NCI-H1092 (cell line): ENCODE results near the gene C1GALT1C1L.
"Not testable (repeated sequence)": the region's sequence is repeated elsewhere in the genome, so short reads cannot be mapped to it uniquely, and the experiment has no call there.

ENCODE experiments used
- DNase-seq: peaks from one replicate; lab custom pipeline; 2025; lab: John Stamatoyannopoulos, UW

The C1GALT1C1L gene

DNA sequence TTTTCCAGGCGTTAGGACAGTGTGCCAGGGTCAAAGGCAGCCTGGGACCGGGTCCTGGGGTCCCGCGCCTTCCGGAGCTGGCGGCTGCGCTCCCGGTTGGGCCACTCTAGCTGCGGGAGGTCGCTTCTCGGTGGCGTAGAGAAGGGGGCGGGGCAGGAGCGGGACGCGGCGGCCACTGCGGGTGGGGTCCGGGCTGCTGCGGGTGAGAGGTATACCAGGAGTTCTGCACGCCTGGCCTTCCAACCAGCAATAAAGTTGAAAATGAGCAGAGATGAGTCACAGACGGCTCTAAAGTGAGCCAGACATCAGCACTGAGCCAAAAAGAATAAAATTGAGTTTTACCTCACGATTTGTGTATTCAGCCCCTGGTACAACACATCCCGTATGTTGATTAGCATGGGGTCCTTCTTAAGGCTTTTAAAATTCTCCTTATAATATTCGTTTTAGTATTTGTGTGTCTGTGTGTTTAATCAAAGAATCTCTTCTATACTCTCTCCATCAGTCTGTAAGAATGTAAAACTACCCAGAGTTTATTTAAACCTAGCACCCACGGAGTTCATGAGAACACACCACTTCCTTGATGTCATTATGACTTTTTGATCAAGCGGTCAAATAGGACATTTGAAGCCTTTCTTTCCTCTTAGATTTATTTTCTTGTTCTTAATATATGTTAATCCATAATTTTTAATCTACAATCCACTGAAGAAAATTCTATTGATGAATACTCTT lies at the start of gene C1GALT1C1L:
Gene C1GALT1C1L, minus strand, starts transcription at position 108 of the 729 bp plus-strand sequence. Its CDS starts 107 bp downstream, at position 1.
- no peak for DNase-seq

- DNase-seq = no peak
Measured at GRCh38 chr2:43725711-43726246, 49.5 kb upstream of the C1GALT1C1L start.

DNA sequence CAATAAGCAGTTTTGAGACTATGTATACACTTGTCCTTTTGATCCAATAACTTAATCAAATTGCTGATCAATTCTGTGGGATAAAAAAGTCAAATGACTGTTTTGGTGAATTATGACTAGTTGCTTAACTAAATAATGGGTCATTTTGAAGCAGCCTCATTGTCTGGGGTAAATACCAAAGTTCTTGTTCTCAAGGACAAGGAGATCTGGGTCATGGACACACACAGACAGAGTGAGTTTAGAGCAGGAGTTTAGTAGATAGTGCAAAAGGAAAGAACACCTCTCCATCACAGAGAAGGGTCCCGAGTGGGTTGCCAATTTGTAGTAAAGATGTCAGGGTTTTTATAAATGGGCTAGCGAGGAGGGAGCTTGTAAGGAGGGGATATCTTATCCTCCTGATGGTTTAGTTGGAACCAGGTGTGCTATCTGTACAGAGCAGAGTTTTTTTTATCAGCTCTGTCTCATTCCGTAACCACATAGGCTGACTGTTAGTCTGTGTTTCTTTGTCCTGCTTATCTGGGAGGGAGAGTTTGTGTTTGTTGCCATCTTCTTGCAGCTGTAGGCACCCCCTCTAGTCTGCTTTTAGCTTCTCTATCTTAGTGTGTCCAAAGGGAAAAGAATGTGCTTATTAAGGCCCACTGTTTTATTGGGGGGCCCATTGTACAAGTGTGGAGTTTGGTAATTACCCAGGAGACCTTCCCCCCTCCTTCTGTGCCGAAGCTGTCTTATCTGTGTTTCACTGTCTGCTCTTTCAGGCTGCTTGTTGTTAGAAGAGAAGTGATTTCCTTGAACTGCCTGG lies 48.7 kb upstream of the C1GALT1C1L start:
- DNase-seq = no peak

- no peak for DNase-seq
Measured at GRCh38 chr2:43718530-43719124, 42.4 kb upstream of the C1GALT1C1L start.

DNA sequence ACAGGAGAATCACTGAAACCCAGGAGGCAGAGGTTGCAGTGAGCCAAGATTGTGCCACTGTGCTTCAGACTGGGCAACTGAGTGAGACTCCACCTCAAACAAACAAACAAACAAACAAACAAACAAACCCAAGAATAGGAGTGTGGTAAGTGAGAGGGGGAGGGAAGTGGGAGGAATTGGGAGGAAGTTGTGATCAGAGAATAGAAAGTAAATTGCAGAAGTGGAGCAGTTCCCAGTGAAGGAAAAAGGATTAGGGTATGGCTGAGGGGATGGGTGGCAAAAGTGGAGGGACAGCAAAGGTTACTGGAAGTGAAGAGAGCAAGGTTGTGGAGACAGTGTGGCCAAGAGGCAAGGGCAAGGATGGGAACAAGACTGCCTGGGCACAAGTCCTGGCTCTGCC lies 41.1 kb upstream of the C1GALT1C1L start:
- DNase-seq = no peak

DNA sequence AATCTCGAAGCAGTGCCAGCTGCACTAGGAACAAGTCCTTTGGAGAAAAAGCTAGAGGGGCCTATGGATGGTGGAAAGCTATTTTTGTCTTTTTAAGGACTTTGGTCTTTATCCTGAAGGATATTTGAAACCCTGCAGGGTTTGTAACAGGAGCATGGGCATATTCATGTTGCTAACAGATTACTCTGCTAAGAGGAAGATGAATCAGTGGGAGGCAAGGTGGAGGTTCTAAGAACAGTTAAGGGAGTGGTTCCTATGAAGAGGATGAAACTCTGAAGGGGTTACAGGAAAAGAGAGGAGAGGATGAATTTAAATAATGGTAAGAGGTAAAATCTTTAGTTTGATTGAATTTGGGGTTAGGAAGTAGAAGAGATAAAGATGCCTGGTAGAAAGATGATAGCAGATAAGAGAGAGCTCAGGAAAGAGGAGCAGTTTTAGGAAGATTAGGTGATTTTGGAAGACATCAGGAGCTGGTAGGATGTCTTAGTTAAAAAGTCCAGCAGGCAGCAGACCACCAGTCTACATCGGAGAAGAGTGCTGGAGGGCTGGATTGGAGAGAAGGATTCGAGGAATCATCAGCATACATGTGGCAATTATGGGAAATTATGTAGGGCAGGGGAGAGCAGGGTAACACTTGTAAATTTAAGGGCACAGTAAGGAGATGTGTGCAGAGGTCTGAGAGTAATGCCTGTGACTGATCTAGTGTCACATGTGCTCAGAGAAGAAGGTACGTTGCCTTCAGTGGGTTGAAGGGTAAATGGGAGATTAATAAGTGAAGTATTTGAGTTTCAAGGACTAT lies 39.3 kb upstream of the C1GALT1C1L start:
- DNase-seq = no peak

DNA sequence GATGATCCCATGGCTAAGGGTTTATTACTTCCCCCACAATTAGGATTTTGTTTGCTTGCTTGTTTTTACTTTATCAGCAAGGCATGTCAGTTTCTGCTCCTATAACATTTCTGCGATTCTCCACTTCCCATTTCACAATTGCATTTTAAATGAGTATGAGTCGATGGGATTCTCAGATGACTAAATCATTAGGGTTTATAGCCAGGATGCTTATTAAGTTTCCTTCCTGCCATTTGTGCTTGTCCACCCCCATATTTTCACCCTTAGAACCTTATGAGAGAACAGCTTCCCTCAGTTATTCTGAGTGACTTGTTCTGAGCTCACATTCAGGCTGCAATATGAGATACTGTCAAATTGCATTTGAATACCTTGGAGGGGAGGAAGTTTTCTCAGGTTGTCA lies 37.9 kb upstream of the C1GALT1C1L start:
- DNase-seq = no peak

DNA sequence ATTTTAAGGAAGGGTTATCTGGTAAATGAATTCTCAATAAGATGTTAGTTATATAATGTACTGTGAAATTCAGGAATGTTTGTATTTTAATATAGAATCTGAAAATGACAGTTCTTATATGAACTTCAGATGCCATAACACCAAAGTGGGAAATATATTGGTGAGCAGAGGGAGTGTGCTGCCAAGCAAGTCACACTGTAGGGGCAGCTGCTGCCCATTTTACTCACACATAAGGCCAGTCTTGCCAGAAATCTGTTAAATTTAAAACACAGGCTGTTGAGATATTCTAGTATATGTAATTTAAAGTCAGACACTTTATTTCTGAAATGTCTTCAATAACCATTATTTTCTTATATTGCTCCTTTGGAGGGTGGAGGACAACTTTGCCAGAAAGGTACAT lies 34.6 kb upstream of the C1GALT1C1L start:
- DNase-seq = no peak

- no peak for DNase-seq
Measured at GRCh38 chr2:43708891-43709290, 32.7 kb upstream of the C1GALT1C1L start.

GRCh38 chr2:43708178-43708577 lies 31.9 kb upstream of the C1GALT1C1L start:
- no peak for DNase-seq

DNA sequence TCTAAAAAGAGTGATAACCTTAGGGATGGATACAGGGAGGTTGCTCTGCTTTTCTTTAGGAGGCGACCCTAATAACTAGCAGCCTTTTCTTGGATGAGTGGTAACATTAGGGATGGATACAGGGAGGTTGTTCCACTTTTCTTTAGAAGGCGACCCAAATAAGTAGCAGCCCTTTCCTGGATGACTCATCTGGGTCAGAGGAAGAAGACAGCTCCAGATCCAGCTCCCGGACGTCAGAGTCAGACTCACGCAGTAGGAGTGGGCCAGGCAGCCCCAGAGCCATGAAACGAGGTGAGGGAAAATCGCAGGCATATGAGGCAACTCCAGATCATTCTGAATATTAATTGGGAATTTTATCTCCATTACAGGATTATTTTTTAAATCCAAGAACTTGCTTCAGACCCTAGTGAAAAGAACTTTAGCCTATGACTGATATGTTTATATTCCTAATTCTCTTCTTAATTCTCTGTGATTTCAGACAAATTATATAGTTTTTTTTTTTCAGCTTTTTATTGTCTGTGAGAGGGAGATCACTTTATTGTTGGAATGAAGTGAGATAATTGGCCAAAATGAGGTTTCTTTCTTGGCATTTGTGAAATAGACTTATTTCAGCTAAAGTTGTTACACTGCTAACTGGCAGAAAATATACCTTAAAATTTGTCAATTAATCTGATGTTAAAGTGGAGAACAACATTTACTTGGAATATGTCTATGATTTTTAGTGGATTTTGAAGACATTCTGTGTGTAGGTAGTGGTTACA lies 31.2 kb upstream of the C1GALT1C1L start:
- no peak for DNase-seq

- no peak for DNase-seq
Measured at GRCh38 chr2:43701111-43701510, 24.9 kb upstream of the C1GALT1C1L start.

- DNase-seq = no peak
Measured at GRCh38 chr2:43699761-43700160, 23.5 kb upstream of the C1GALT1C1L start.

GRCh38 chr2:43698140-43698539 lies 21.9 kb upstream of the C1GALT1C1L start:
- not testable (repeated sequence) for DNase-seq

DNA sequence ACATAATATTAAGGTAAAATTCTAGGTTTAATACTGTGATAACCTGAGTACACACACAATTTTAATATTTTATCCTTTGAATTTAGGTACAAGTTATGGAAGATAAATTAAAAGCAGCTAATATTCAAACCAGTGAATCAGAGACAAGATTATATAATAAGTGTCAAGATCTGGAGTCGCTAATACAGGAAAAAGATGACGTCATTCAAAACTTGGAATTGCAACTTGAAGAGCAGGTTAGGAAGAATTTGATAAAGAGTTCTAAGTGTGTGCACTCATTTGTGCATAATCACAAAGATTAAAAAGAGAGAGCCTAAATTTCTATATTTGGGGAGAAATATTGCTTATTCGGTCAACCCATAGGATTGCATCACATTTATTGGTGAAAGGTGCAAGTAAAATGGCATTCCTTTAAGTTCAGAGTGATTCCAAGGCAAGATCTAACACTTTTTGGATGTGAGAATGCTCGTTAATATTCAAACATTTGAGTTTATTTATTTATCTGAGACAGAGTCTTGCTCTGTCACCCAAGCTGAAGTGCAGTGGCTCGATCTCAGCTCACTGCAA lies 16.3 kb upstream of the C1GALT1C1L start:
- no peak for DNase-seq

- no peak for DNase-seq
Measured at GRCh38 chr2:43689999-43690398, 13.8 kb upstream of the C1GALT1C1L start.

DNA sequence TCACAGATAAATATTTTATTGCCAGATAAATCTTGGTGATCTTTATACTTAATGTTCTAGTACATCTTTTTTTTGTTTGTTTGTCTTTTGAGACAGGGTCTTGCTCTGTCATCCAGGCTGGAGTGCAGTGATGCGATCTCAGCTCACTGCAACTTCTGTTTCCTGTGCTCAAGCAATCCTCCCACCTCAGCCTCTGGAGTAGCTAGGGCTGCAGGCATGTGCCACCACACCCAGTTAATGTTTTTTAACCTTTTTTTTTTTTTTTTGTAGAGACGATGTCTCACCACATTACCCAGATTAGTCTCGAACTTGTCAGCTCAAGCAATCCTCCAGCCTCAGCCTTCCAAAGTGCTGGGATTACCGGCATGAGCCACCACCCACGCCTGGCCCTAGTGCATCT lies 9.1 kb upstream of the C1GALT1C1L start:
- DNase-seq = no peak

- not testable (repeated sequence) for DNase-seq
Measured at GRCh38 chr2:43677783-43678182, 1.6 kb upstream of the C1GALT1C1L start.

- DNase-seq = no peak
Measured at GRCh38 chr2:43675646-43676321, 445 bp downstream of the C1GALT1C1L start.

GRCh38 chr2:43657241-43657640 lies 19.0 kb downstream of the C1GALT1C1L start:
- DNase-seq = no peak
